Measurements from ENCODE around the gene BCAP31.
A peak's percentile ranks its signal among the peaks of the same experiment; 100 is the strongest.
"Not testable (repeated sequence)": the region's sequence is repeated elsewhere in the genome, so short reads cannot be mapped to it uniquely, and the experiment has no call there.

Gene BCAP31

GRCh38 chrX:153692611-153693156 is 31.5 kb downstream of the BCAP31 start:
- no peak overlapping the region for H3K4me3 ChIP-seq (ENCODE audit: low read depth, low read length)
- TF ChIP-seq CTCF (IDR thresholded peaks at IDR 0.05; ENCODE audit: insufficient read depth, low read length, missing control alignments) = no peak
- CTCF ChIA-PET = no interaction called here
- POLR2A ChIA-PET = no interaction called here
- no peak for DNase-seq (ENCODE audit: low read depth, low spot score)

GRCh38 chrX:153692003-153692402 is 32.2 kb downstream of the BCAP31 start:
- POLR2A ChIA-PET = no interaction called here
- no peak overlapping the region for H3K4me3 ChIP-seq (ENCODE audit: low read depth, low read length)
- TF ChIP-seq CTCF (IDR thresholded peaks at IDR 0.05; ENCODE audit: insufficient read depth, low read length, missing control alignments) = no peak
- CTCF ChIA-PET = no interaction called here
- no peak for DNase-seq (ENCODE audit: low read depth, low spot score)

GRCh38 chrX:153691032-153691827 is 33.0 kb downstream of the BCAP31 start:
- H3K4me3 ChIP-seq (ENCODE audit: low read depth, low read length); DNase-seq (ENCODE audit: low read depth, low spot score); CTCF ChIA-PET; POLR2A ChIA-PET: not testable (repeated sequence)

GRCh38 chrX:153690466-153690865 is 33.7 kb downstream of the BCAP31 start:
- ChIA-PET CTCF (no interaction called here), POLR2A (no interaction called here)
- H3K4me3 ChIP-seq (ENCODE audit: low read depth, low read length) = no peak overlapping the region
- DNase-seq (ENCODE audit: low read depth, low spot score) = no peak
- TF ChIP-seq CTCF (IDR thresholded peaks at IDR 0.05; ENCODE audit: insufficient read depth, low read length, missing control alignments) = no peak

- peak overlapping the region; percentile 58 for H3K4me3 ChIP-seq (ENCODE audit: low read depth, low read length)
These were observed 34.3 kb downstream of the BCAP31 start for GRCh38 chrX:153689654-153690465.

GRCh38 chrX:153688911-153689590 is 35.1 kb downstream of the BCAP31 start:
- DNase-seq (ENCODE audit: low read depth, low spot score) = no peak
- ChIA-PET CTCF (no interaction called here), POLR2A (no interaction called here)
- TF ChIP-seq CTCF (IDR thresholded peaks at IDR 0.05; ENCODE audit: insufficient read depth, low read length, missing control alignments) = no peak
- peak overlapping the region; percentile 58 for H3K4me3 ChIP-seq (ENCODE audit: low read depth, low read length)

More at GRCh38 chrX:153689654-153690465, 34.3 kb downstream of the BCAP31 start:
- no peak for TF ChIP-seq CTCF (IDR thresholded peaks at IDR 0.05; ENCODE audit: insufficient read depth, low read length, missing control alignments)
- ChIA-PET POLR2A (no interaction called here), CTCF (no interaction called here)
- DNase-seq (ENCODE audit: low read depth, low spot score) = no peak
